ENCODE data around the gene TMEM121. TPM values are rescaled to one million over a fixed set of nuclear protein-coding genes. Genes with fewer than 3 reads are reported as not detected.
A peak's percentile ranks its signal among the peaks of the same experiment; 100 is the strongest.

TMEM121 gene
- total and polyA plus RNA-seq, 2 of the 4 experiments (the other 2 are of a cell fraction): 2.7 to 6.3 TPM

GRCh38 chr14:105476831-105477659, 49.3 kb upstream of the TMEM121 start:
- intact Hi-C loops (cut with micrococcal nuclease): no loop called here
- DNase-seq (no peak), ATAC-seq (ENCODE audit: low read depth) (no peak)
- H3K27me3 ChIP-seq (ENCODE audit: control insufficient read depth, insufficient read depth, low read length): no peaks in the 10 kb centered on the region
- TF ChIP-seq RAD21 (IDR thresholded peaks at IDR 0.05; ENCODE audit: low read length) (no peak), CEBPB (IDR thresholded peaks at IDR 0.05; ENCODE audit: low read depth, low read length) (no peak), MXI1 (IDR thresholded peaks at IDR 0.05; ENCODE audit: borderline replicate concordance, low read depth, low read length) (no peak), MAZ (IDR thresholded peaks at IDR 0.05; ENCODE audit: borderline replicate concordance, low read depth, low read length) (no peak), FOS (IDR thresholded peaks at IDR 0.05; ENCODE audit: low read depth, low read length) (no peak), NFE2L2 (IDR thresholded peaks at IDR 0.05; ENCODE audit: low read depth, low read length) (no peak)
- TF ChIP-seq, protein P1, sequence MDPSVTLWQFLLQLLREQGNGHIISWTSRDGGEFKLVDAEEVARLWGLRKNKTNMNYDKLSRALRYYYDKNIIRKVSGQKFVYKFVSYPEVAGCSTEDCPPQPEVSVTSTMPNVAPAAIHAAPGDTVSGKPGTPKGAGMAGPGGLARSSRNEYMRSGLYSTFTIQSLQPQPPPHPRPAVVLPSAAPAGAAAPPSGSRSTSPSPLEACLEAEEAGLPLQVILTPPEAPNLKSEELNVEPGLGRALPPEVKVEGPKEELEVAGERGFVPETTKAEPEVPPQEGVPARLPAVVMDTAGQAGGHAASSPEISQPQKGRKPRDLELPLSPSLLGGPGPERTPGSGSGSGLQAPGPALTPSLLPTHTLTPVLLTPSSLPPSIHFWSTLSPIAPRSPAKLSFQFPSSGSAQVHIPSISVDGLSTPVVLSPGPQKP (IDR thresholded peaks at IDR 0.05; ENCODE audit: borderline replicate concordance, low read depth, low read length): no peak
- TF ChIP-seq, protein P2, sequence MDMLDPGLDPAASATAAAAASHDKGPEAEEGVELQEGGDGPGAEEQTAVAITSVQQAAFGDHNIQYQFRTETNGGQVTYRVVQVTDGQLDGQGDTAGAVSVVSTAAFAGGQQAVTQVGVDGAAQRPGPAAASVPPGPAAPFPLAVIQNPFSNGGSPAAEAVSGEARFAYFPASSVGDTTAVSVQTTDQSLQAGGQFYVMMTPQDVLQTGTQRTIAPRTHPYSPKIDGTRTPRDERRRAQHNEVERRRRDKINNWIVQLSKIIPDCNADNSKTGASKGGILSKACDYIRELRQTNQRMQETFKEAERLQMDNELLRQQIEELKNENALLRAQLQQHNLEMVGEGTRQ (IDR thresholded peaks at IDR 0.05; ENCODE audit: low read depth, low read length): no peak
- no peaks in the 10 kb centered on the region for H3K9me3 ChIP-seq (ENCODE audit: control insufficient read depth, insufficient read depth, low read length)
- no peaks in the 10 kb centered on the region for H3K36me3 ChIP-seq (ENCODE audit: control insufficient read depth, insufficient read depth, low read length)
- H2AFZ ChIP-seq (replicated peaks; ENCODE audit: low read length, poor library complexity): peak overlapping the region; percentile 96
- H2AK5ac ChIP-seq (ENCODE audit: low read depth, low read length): peak overlapping the region; percentile 81; the same call in 1 of the 2 replicates
- no peak overlapping the region for H3K27ac ChIP-seq (ENCODE audit: insufficient read depth, low read length)
- ChIA-PET CTCF (no interaction called here), POLR2A (ENCODE audit: unreplicated experiment) (no interaction called here)
- in situ Hi-C loops (cut with MboI; ENCODE audit: low sequenced_read_pairs): no loop called here
- 0 out of 4 replicates have a peak overlapping the region, but pooled peaks of 1 of the 2 experiments have one; percentile 22 for H4K8ac ChIP-seq (ENCODE audit: low read depth in 2 of 2, low read length in 2 of 2)
- H3K79me1 ChIP-seq (ENCODE audit: low read depth in 1 of 2, low read length in 2 of 2): peaks cover 0 to 23% of the 10 kb centered on the region in 2 experiments; a peak in 1 of 4 replicates
- H4K20me1 ChIP-seq (ENCODE audit: insufficient read depth, low read length): peaks cover 7% of the 10 kb centered on the region; the same call in 1 of the 2 replicates
- H3K56ac ChIP-seq (ENCODE audit: extremely low read depth, insufficient read depth, low read length): no peak overlapping the region
- peak overlapping the region; percentile 92; the same call in 1 of the 2 replicates for H3K4ac ChIP-seq (ENCODE audit: low read depth, low read length)
- H3K4me2 ChIP-seq (ENCODE audit: low read depth, low read length): peak overlapping the region; percentile 89; the same call in 1 of the 2 replicates
- peaks cover 26% of the 10 kb centered on the region for H3K4me1 ChIP-seq (ENCODE audit: control insufficient read depth, insufficient read depth, low read length)
- H3K23ac ChIP-seq (ENCODE audit: low read depth, low read length): no peak overlapping the region
- H2BK120ac ChIP-seq (ENCODE audit: low read depth, low read length): 0 out of 2 replicates have a peak overlapping the region, but pooled peaks have one; percentile 11
- peak overlapping the region; percentile 96 for H2AK9ac ChIP-seq (replicated peaks; ENCODE audit: low read depth, low read length, poor library complexity)
- peaks cover 6% of the 10 kb centered on the region for H3K9me1 ChIP-seq (ENCODE audit: insufficient read depth, low read length)
- 0 out of 2 replicates have a peak overlapping the region, but pooled peaks have one; percentile 1 for H4K91ac ChIP-seq (ENCODE audit: insufficient read depth, low read depth, low read length)
- H4K5ac ChIP-seq (ENCODE audit: low read depth, low read length): no peak overlapping the region
- dilution Hi-C loops (cut with HindIII; ENCODE audit: low sequenced_read_pairs, unreplicated experiment): no loop called here
- no peak overlapping the region for H3K14ac ChIP-seq (replicated peaks; ENCODE audit: low read depth, low read length)
- H3K18ac ChIP-seq (ENCODE audit: low read depth, low read length): no peak overlapping the region; the same call in 1 of the 2 replicates
- no peak overlapping the region for H3K9ac ChIP-seq (ENCODE audit: low read depth, low read length)
- no peak overlapping the region for H2BK5ac ChIP-seq (ENCODE audit: low read depth, low read length, poor library complexity, severe bottlenecking)
- no peak overlapping the region for H2BK20ac ChIP-seq (ENCODE audit: low read depth, low read length)
- no peak overlapping the region for H2BK15ac ChIP-seq (ENCODE audit: low read depth, low read length)
- BruUV-seq (replicated peaks): no TSS peak
- no peak overlapping the region for H3K4me3 ChIP-seq (ENCODE audit: insufficient read depth, low read depth, low read length)
- 67% methylated on average over 9 of the region's 16 CpGs; no CpG with 5 or more reads in 1 of the 2 experiments for WGBS, 2 experiments (ENCODE audit: extremely low coverage in 2 of 2, insufficient read length in 1 of 2)

All from IMR-90 (cell line).